Stimulated activated CD8-positive, alpha-beta memory T cell treated with anti-CD3 and anti-CD28 coated beads, Interleukin-7, amount 100 ng/mL, for 48 hours (primary cell): ENCODE data around the gene PSD2.

Experiments
- DNase-seq, 2 donors: peaks; one replicate each; pipeline ENCODE4 v3.0.0-alpha.2; 2020; ENCODE audit warnings: low read depth in 1 of 2; ENCODE audit errors: extremely low read depth in 1 of 2

PSD2 gene

DNA sequence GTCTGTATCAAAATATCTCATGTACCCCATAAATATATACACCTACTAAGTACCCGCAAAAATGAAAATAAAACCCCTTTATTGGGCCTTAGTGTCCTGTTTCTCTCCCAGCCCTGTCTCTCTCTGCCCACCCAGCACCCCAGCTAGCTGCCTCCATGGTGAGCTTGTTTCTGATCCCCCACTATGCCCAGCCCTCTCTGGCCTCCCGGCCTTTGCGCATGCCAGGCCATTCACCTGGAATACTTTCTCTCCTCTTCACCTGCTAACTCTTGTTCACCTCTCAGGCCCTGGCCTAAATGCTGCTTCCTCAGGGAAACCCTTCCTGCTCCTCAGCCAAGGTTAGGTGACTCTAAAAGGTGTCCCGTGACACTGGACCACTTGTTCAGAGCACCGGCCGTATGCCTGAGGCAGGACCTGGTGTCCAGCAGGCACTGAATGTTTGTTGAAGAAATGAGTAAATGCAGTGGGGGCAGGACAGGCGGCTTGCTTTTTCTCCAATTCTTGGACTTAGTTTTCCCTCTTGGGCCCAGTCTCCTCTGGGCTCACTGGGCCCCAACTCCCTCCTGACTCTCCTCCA, 58.5 kb downstream of the PSD2 start:
- no peak for DNase-seq

DNA sequence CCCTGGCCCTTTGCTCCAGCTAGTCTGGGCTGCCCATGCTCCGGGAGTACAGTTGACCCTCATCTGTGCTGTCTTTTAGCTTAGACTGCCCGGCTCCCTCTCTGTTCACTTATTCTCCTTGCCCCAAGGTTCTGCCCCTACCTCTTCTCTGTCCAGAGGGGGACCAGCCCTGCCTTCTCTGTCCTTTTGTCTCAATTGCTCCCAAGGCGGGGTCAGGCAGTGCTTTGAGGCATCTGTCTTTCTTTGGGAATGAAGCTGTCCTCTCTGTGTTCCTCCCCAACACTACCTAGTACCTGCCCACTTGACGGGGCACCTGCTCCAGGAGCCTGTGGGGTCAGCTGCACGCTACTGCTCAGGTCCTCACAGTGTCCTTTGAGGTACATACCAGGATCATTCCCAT, 59.3 kb downstream of the PSD2 start:
- DNase-seq, result no peak

DNA sequence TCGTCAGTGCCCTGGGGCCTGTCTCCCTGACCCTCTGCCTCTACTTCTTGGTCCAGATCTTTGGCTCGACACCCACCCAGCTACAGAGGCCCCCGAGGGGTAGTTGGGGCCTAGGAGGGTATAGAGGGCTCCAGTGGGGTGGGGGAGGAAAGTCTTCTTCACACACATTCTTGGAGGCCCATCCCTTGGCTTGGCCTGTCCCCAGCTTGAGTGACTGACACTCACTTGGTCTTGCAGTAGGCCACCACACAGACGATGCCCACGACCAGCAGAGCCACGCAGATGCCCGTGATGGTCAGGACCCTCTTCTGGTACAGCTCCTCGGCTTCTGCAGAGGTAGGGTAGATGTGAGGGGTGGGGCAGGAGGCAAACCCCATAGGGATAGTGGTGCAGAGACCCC, 59.8 kb downstream of the PSD2 start:
- no peak for DNase-seq

DNA sequence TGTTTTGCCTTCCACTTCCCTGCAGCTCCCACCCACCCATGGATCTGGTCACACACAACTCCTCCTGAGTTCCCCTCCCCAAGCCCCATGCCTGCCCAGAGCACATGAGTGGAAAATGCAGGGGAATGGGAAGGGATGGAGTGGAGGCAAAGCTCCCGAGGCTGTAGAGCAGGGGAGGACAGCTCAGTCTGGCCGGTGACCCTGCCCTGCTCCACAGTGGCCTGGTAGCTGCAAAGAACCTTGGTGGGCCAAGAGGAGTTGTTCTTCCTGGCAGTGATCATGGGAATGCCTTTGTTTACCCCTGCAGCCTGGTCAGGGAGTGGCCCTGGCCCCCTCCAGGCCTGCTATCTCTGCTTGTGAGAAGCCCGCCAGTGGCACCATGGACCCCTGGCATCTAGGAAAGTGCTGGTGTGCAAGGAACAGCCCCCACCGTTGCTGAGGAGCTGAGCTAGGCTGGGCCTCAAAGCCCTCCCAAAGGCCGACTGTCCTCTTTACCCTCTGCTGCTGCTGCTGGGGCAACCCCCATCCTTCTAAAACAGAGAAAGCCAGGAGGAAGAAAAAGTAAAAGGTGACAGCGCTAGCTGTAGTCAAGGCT, 60.4 kb downstream of the PSD2 start:
- DNase-seq, result no peak

DNA sequence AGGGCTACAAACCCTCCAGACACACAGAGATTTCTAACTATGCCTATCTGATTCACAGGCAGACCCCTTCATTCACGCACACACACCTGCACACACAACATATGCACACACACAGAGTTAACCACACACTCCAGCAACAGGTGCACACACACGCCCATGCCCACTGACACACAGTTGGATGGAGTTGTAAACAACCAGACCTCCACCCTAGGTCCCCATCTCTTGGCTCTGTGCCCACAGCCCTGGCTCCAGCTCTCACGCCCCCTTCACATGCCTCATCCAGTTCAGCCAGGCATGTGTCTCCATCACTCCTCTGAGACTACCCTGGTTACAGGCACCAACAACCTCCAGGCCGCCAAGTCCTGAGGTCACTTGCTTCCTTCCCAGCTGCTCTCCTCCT, 61.1 kb downstream of the PSD2 start:
- DNase-seq, result no peak

DNA sequence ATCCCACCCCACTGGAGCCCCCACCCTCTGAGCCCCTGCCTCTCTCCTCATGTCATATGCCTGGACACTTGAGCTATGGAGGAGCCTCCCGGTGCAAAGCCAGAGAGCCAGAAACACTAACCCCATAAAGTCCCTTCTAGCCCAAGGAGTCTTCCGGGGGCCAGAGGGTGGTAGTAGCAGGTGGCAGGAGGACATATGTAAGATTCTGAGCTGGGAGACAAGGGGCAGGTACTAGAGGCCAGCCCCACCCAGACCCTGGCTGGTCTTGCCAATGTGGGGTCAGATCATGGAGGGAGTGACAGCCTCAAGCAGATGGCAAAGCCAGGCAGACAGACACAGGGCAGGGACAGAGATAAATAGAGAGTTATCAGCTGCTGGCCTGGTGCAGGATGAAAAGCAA, 63.4 kb downstream of the PSD2 start:
- DNase-seq, result no peak

DNA sequence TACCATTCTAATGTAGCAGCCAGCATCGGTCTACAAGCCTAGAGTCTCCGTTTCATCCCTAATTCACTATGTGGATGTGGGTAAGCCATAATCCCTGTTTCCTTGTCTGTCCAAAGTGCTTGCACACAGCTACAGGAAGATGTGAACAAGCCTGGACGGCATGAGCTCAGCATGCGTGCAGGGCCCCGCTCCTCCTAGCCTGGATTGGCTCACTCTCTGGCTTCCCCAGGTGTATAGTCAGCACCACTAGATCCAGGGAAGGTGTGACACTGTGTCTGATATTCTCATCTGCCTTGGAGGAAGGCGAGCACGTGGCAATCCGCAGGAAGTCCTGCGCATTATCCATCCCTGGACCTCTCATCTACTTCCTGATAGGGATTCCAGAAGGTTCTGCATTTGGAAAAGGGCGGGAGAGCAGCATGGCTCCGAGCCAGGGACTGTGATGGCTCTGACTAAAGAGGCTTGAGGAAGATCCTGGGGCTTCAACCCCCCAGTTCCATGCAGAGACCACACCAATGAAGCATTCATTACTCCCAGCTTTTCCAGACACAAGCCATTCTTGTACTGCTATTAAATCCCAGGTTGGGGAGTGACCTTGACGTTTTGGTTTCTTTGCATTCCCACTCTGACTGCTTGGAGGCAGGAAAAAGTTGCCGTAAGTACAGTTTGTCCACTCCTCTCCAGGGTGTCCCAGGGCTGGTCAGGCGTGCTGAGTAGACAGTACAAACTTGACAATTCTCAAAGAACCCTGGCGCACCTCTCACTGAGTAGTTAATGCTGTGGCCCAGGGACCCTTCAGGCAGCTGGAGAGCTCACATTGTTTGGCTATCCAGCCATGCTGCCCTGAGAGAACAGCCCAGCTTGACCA, 65.6 kb downstream of the PSD2 start:
- DNase-seq, result no peak

DNA sequence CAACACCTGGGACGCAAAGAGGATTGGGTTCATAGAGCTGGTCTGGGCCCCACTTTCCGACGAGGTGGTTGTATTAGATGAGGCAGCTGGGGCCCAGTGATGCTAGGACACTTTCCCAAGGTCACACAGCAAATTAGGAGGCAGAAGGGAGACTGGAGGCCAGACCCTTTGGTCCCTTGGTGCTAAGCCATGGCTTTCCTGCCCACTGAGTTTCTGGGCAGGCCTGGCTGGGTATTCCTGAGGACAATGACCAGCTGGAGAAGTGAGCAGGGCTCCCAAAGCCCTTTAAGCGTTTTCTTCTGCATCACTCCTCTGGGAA, 66.2 kb downstream of the PSD2 start:
- no peak for DNase-seq

DNA sequence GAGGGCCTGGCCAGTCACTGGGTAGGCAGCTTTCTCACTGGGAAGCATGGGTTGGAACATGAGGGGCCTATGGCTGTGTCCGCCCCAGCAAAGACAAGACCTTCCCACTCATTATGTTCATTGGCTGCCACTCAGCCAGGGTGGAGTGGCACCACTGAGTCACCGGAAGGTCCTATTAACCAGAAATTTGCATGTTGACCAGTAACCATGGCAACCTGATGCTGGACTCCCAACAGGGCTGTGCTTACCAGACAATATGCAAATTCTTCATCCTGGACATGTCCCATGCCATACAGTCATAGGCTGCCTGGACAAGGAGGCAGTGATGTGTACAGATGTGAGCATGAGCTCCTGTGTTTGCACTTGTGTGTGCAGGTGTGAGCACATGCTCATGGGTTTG, 66.7 kb downstream of the PSD2 start:
- no peak for DNase-seq

DNA sequence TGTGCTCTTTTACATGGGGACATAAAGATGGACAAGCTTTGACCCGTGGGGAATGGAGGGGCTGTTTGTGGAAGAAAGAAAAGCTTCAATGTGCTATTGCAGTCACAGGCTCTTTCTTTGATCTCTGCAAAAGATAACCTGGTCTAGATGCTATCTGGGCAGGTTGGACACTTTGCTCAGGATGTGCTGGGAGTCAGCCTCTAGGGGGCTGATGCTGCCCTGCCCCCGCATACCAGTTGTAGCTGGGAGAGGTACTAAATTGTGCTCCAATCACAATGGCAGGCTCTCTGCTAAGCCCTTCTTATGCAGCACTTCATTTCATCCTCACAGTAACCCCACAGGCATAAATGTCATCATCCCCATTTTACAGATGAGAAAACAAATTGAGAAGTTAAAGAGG, 67.2 kb downstream of the PSD2 start:
- DNase-seq, result no peak

DNA sequence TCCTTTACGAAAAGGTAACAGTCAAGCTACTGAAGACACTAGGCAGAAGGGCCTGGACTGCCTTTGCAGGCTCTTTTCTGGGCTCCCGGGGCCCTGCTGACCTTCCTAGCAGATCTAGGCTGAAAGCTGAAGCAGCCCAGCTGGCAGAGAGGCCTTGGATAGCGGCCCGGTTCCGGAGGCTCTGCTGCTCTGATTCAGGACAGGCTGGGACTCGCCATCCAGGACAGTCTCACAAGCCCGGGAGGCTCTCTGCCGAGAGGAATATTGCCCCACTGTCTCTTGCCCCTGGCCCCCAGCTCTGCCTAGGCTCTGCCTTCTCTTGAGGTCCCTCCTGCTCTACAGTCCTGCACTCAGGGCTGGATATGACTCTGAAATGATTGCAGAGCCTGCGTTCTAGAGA, 67.8 kb downstream of the PSD2 start:
- no peak for DNase-seq

DNA sequence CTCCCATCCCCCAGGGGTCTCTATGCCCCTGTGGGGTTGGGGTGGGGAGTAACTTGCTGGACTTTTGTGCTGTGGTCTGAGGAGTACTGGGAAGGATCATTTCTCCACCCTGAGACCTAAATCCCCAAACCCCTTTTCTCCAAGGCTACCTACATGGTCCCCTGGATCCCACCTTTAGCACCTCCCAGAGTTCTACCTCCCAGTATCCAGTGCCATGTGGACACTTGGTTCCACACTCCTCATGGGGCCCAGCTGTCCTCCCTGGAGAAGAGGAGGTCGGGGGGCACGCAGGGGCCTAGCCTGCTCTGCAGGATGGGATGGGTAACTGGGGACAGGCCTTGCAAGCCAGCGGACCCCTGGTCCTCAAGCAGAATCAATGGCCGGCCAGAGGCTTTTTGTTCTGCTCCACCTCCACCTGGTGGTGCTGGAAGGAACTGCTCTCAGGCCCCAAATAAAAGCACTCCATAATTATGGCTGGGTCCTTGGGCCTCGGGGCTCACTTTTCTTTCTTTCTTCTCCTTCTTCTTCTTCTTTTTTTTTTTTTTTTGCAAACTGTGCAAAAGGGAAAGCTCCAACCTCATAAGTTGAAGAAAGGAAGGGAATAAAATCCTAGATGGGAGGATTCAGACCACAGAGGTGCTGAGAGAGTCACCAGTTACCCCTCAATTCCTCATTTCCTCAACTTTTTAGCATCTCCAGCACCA, 68.4 kb downstream of the PSD2 start:
- DNase-seq, result peak in 1 of 2 donors; percentile 19

DNA sequence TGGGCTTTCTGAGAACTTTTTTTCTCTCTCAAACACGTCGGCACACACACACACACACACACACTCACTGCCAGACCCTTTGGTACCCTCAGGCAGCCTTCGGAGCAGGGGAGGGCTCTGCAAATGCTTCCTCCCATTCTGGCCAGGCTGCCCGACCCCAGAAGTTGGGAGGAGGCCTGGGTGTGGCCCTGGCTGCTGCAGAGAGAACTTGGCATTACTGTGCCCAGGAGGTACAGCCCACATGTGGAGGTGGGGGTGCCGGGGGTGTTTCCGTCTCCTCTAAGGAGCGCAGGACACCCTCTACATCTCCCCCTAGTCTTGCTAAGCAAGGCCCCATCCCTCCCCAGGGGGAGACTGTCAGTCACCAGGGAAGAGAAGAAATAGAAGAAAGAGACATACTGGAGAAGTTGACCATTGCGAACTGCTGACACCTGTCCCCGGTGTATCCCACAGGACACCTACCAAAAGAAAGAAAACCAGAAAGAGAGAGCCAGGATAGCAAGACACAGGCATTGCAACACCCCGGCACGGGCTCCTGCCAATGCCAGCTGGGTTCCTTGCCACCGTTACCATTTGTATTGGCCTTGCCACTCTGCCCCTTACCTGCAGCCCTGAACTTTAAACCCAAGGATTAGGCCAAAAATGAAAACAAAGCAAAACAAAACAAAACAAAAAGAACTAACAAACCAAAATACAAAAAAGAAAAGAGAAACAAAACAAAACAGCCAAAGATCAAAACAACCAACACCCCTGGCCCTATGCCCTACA, 69.3 kb downstream of the PSD2 start:
- DNase-seq, result no peak

DNA sequence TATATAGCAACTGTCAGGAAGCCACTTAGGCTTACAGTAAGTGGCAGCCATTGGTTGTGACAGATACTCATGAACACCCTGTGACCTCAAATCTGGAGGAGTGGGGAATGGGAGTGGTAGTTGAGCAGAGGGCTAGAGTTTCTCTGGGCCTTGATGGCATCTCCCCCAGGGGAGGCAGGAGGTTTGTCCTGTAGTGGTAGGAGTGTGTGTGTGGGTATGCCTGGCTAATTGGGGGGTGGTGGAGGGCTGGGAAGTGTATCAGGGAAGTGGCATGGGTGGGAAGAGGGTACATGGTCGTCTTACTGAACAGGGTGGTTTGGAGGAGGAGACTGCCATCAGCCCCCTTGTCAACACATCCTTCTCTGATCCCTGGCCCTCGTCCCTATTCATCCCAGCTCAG, 71.5 kb downstream of the PSD2 start:
- no peak for DNase-seq

DNA sequence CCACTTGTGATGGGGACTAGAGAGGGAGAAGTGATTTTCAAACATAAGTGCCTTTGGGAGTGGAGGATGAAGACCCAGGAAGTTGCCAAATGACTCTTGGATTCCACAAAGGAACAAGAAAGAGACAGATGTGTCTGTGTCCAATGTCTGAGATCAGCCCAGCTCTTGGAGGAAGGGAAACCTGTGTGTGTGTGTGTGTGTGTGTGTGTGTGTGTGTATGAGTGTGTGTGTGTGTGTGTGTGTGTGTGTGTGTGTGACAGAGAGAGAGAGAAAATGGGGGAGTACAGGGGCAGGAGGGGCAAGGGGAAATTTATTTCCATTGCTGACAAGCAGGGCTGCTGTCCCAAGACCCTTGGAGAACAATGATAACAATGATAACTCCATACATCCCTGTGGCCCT, 72.0 kb downstream of the PSD2 start:
- DNase-seq, result no peak

DNA sequence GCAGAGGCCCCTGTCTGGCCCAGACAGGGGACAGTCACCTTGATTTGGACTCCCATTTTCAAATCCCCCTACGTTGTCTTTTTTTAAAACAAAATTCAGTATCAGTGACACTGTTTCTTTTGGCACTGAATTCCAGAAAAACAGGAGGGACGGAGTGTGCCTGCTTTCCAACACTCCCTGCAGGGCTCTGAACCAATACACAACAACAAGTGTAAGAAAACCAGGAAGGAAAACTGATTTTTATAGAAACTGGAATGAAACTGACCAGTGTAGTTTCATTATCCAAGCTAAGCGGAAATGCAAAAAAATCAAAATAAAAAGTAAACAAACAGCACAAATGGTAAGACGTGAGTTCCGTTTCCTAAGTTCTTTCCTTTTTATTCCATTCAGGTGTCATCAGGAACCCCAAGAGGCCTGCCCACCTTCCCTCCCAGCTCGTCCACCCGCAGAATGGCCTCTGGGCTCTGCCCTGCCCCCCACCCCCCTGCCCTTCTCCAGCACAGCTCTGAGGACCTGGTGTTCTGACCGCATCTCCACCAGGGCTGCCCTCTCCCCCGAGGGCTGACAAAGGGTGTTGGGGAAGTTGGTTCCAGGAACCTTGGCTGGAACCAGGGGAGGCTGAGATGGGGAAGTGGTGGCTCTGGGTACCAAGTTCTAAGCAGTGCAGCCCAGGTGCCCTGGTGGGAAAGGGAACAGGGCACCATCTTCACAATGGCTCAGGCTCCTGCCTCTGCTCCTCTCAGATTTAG, 73.6 kb downstream of the PSD2 start:
- no peak for DNase-seq

DNA sequence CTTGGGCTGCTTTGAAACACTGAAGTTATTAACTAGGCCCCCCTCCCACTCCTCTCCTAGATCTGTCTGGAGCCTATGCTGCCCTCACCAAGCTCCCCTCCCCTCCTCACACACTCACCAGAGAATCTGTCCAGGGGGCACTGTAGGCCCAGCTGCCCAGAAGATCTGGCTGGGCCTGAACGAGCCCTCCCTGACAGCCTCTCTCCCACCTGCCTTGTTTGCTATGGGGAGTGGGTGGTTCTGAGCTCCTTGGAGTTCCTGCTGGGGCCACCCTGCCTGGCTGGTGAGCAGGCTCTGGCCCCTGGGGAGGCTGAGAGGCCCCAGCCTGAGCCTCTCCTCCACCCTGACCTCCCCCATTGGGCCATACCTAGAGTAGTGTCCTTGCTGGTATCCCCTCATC, 75.1 kb downstream of the PSD2 start:
- DNase-seq, result no peak

DNA sequence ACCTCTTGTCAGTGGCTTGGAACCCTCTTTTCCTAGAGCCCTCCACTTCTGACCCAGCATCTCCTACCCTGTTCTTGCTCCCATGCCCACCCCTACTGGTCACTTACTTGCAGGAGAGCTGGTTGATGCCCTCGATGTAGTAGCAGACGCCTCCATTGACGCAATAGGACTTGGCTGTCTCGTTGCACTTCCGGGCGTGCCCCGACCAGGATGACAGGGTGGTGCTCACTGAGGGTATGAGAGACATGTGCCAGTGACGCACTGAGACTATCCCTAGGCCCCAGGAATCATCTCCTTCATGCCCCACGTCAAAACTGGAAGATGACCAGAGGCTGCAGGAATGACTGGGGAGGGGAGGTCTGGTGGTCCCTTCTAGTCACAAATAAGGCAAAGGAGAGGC, 76.0 kb downstream of the PSD2 start:
- DNase-seq, result no peak

DNA sequence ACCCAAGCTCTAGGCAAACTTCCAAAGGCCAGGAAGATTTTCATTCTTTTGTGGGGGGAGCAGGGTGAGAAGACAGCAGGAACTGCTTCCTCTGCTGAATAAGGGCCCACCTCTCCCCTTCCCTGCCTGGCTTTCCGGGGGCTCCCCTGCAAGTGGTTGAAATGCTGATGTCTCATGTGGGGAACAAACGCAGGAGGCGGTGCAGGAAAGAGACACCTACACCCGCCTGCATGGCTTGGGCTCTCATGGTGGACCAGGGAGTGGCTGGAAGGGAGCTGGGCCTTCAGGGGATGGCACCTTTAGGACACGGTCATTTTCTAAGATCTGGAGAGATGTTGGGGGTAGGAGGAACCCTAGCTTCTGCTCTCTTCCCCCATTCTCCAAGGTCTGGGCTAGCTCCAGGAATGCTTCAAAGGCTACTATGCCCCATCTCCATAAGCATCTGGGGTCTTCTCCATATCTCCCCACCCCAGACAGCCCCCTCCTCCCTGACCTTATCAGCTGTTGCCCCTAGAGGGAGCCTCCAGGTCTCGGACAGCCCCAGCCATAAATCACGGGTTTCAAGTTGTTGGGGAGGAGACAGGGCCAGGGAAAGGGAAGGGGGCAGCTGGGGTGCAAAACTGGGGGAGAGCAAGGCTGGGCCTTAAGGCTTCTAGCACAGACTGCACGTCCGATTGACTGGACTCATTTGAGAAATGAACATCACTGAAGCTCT, 76.6 kb downstream of the PSD2 start:
- DNase-seq, result no peak
